NT2/D1 (cell line): ENCODE data around the gene ZNF804B.

Source experiments
- SUZ12 ChIP-seq: IDR thresholded peaks from 2 replicates; pipeline ENCODE4 v1.6.1; 2011; ENCODE audit not compliant: insufficient read length, insufficient read depth; ENCODE audit errors: extremely low read depth
- YY1 ChIP-seq: IDR thresholded peaks from 2 replicates; pipeline ENCODE4 v1.6.1; 2011; ENCODE audit not compliant: insufficient read length, insufficient read depth
- ZNF274 ChIP-seq: IDR thresholded peaks from 2 replicates; pipeline ENCODE4 v1.6.1; 2011; ENCODE audit warnings: mild to moderate bottlenecking, low read depth, low read length

GRCh38 chr7:89336121-89336520 is 576.6 kb downstream of the ZNF804B start:
- TF ChIP-seq SUZ12 (no peak), ZNF274 (no peak), YY1 (no peak)
